Hepatocyte (in vitro differentiated cells): Measurements from ENCODE around the gene CRNN.

Source experiments
- EZH2phosphoT487 ChIP-seq: fragments of 200-600 bp; sonication (generic); IDR thresholded peaks from one replicate; pipeline ENCODE4 v1.6.1; 2018; ENCODE audit warnings: antibody characterized with exemption, mild to moderate bottlenecking, low read depth, moderate library complexity; ENCODE audit not compliant: unreplicated experiment, severe bottlenecking
- TF ChIP-seq, protein P1 (sequence below): fragments of 200-600 bp; sonication (generic); IDR thresholded peaks from 2 replicates; pipeline ENCODE4 v1.5.1; 2016; ENCODE audit warnings: antibody characterized with exemption, mild to moderate bottlenecking; ENCODE audit not compliant: poor library complexity

DNA sequence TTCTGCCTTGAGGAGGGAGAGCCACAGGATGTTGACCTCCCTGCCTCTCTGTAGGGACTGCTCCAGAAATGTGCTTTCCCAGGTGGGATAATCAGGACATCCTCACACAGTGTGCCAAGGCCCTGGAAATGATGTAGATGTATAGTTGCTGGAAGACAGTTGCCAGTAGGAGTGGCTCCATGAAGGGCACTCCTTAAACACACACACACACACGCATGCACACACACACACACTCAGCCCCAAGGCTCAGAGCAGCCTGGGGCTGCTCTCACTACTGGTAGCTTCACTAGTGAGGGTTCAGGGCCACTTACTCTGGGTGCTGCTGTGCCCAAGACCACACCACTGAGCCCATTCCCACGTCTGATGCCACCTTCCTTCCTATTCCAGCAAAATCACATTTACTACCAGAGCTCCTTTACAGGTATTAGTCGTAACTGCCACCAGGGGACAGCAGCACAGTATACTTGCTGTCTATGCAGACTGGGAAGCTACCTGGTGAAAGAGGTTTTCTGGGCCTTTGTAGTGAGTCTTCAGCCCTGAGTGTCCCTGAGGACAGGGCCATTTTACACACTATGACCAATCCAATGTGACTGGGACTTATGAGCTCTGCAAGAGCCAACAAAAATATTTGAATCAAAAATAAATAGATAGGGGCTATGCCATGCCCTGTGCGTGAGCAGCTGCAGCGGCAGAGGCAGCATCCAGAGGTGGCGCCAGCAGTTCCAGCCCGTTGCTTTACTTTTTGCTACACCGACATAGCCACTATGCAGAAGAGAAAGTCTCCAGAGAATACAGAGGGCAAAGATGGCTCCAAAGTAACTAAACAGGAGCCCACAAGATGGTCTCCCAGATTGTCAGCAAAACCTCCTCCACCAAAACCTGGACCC lies 15.0 kb downstream of the CRNN start:
- TF ChIP-seq, protein P1, sequence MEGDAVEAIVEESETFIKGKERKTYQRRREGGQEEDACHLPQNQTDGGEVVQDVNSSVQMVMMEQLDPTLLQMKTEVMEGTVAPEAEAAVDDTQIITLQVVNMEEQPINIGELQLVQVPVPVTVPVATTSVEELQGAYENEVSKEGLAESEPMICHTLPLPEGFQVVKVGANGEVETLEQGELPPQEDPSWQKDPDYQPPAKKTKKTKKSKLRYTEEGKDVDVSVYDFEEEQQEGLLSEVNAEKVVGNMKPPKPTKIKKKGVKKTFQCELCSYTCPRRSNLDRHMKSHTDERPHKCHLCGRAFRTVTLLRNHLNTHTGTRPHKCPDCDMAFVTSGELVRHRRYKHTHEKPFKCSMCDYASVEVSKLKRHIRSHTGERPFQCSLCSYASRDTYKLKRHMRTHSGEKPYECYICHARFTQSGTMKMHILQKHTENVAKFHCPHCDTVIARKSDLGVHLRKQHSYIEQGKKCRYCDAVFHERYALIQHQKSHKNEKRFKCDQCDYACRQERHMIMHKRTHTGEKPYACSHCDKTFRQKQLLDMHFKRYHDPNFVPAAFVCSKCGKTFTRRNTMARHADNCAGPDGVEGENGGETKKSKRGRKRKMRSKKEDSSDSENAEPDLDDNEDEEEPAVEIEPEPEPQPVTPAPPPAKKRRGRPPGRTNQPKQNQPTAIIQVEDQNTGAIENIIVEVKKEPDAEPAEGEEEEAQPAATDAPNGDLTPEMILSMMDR = no peak
- no peak for TF ChIP-seq EZH2phosphoT487
